SK-N-SH (cell line): ENCODE measurements around the gene ADAMTS14. TPM values are rescaled to one million over a fixed set of nuclear protein-coding genes. Genes with fewer than 3 reads are reported as not detected.

Experiments
- CTCF ChIA-PET: fragments of 300-600, 350-600 bp; formaldehyde crosslinking; extraction: SDS; loops from one replicate; lab custom pipeline; 2021; lab: Yijun Ruan, JAX
- POLR2A ChIA-PET: fragments of 350-600 bp; sonication (Branson Sonifier 250); formaldehyde crosslinking; extraction: SDS; loops from one replicate; lab custom pipeline; 2020; ENCODE audit warnings: antibody characterized with exemption, inconsistent platforms; lab: Yijun Ruan, JAX
- DNase-seq: peaks from one replicate; pipeline ENCODE4 v3.0.0; 2012
- H2AFZ ChIP-seq: fragments of 200-600 bp; sonication (generic); 2 replicates; pipeline ENCODE4 v1.8.1; 2016; ENCODE audit warnings: antibody characterized with exemption, mild to moderate bottlenecking, low read depth
- H3F3A ChIP-seq: fragments of 200-600 bp; sonication (generic); replicated peaks from 2 replicates; pipeline ENCODE3; 2016; ENCODE audit warnings: antibody characterized with exemption, mild to moderate bottlenecking; ENCODE audit not compliant: insufficient read depth
- H3K27ac ChIP-seq, 2 experiments: fragments of 200-500 bp in 1 of 2; fragments of 200-600 bp in 1 of 2; sonication (Bioruptor generic) in 1 of 2; sonication (generic), shearing (Covaris generic) in 1 of 2; 2 replicates each; pipeline versions ENCODE4 v1.5.1 to v1.6.1; 2014 to 2016; ENCODE audit warnings: low read depth in 2 of 2, inconsistent platforms in 1 of 2, low read length in 1 of 2, mild to moderate bottlenecking in 1 of 2, mixed read lengths in 1 of 2
- H3K27me3 ChIP-seq: fragments of 200-600 bp; sonication (generic), shearing (Covaris generic); 2 replicates; pipeline ENCODE4 v1.6.1; 2016; ENCODE audit warnings: mixed run types; ENCODE audit not compliant: insufficient read depth
- H3K36me3 ChIP-seq, 2 experiments: fragments of 200-500 bp in 1 of 2; fragments of 200-600 bp in 1 of 2; sonication (Bioruptor generic) in 1 of 2; sonication (generic) in 1 of 2; replicated peaks in 1 of 2; 2 replicates each; pipeline versions ENCODE3 to v1.5.1; 2014 to 2016; ENCODE audit warnings: low read length in 1 of 2, mild to moderate bottlenecking in 1 of 2; ENCODE audit not compliant: insufficient read depth in 2 of 2, control insufficient read depth in 1 of 2
- H3K4me1 ChIP-seq, 2 experiments: fragments of 200-500 bp in 1 of 2; fragments of 200-600 bp in 1 of 2; sonication (Bioruptor generic) in 1 of 2; sonication (generic), shearing (Covaris generic) in 1 of 2; 2 replicates each; pipeline versions ENCODE4 v1.5.1 to v1.6.1; 2014 to 2016; ENCODE audit warnings: low read depth in 1 of 2, low read length in 1 of 2, mixed run types in 1 of 2; ENCODE audit not compliant: insufficient read depth in 2 of 2, control insufficient read depth in 1 of 2
- H3K4me2 ChIP-seq: fragments of 200-600 bp; sonication (generic), shearing (Covaris generic); 2 replicates; pipeline ENCODE4 v1.6.1; 2017; ENCODE audit warnings: mixed run types
- H3K4me3 ChIP-seq, 2 experiments: fragments of 200-500 bp in 1 of 2; fragments of 200-600 bp in 1 of 2; sonication (Bioruptor generic) in 1 of 2; sonication (generic), shearing (Covaris generic) in 1 of 2; 2 replicates each; pipeline versions ENCODE4 v1.5.1 to v1.8.1; 2014 to 2016; ENCODE audit warnings: low read depth in 2 of 2, inconsistent platforms in 1 of 2, low read length in 1 of 2, mild to moderate bottlenecking in 1 of 2, mixed read lengths in 1 of 2, moderate library complexity in 1 of 2
- H3K79me2 ChIP-seq: fragments of 200-600 bp; sonication (generic); 2 replicates; pipeline ENCODE4 v1.8.1; 2017; ENCODE audit warnings: mild to moderate bottlenecking; ENCODE audit not compliant: insufficient read depth
- H3K9ac ChIP-seq: fragments of 200-600 bp; sonication (generic); 2 replicates; pipeline ENCODE4 v1.6.1; 2017; ENCODE audit warnings: mixed run types
- H3K9me2 ChIP-seq: fragments of 200-600 bp; sonication (generic); 2 replicates; pipeline ENCODE4 v1.6.1; 2017; ENCODE audit warnings: mixed run types
- H3K9me3 ChIP-seq: fragments of 200-600 bp; sonication (generic); 2 replicates; pipeline ENCODE4 v1.6.1; 2017; ENCODE audit warnings: mixed run types, mild to moderate bottlenecking, moderate library complexity
- H4K20me1 ChIP-seq: fragments of 200-600 bp; sonication (generic); 2 replicates; pipeline ENCODE4 v1.6.1; 2017; ENCODE audit warnings: mild to moderate bottlenecking, mixed run types; ENCODE audit not compliant: insufficient read depth
- ELF1 ChIP-seq: IDR thresholded peaks from 2 replicates; pipeline ENCODE4 v1.4.0; 2012
- EP300 ChIP-seq, 2 experiments: IDR thresholded peaks; 2 replicates each; pipeline versions ENCODE4 v1.4.0 to v1.6.1; 2012; ENCODE audit warnings: borderline replicate concordance in 1 of 2, low read depth in 1 of 2, low read length in 1 of 2
- EZH2phosphoT487 ChIP-seq: fragments of 200-600 bp; sonication (generic); IDR thresholded peaks from 2 replicates; pipeline ENCODE4 v1.6.1; 2017; ENCODE audit warnings: low read depth, mixed run types, mild to moderate bottlenecking, antibody characterized with exemption, moderate library complexity, borderline replicate concordance
- FOXJ3 ChIP-seq: sonication (generic); formaldehyde crosslinking; IDR thresholded peaks from 2 replicates; pipeline ENCODE4 v1.5.1; 2020; ENCODE audit warnings: mild to moderate bottlenecking, missing genetic modification reagents
- FOXM1 ChIP-seq: IDR thresholded peaks from 2 replicates; pipeline ENCODE4 v1.4.0; 2012; ENCODE audit warnings: low read depth, mild to moderate bottlenecking
- GABPA ChIP-seq: IDR thresholded peaks from 2 replicates; pipeline ENCODE4 v1.4.0; 2012; ENCODE audit warnings: low read depth, mild to moderate bottlenecking
- MXI1 ChIP-seq: IDR thresholded peaks from 2 replicates; pipeline ENCODE4 v1.6.1; 2012; ENCODE audit warnings: mild to moderate bottlenecking, low read depth, low read length, improper control_type of control experiment
- NRF1 ChIP-seq: IDR thresholded peaks from 2 replicates; pipeline ENCODE4 v1.6.1; 2012; ENCODE audit warnings: low read depth, mild to moderate bottlenecking, low read length
- RCOR1 ChIP-seq: fragments of 150-350 bp; IDR thresholded peaks from 2 replicates; pipeline ENCODE4 v1.6.1; 2017; ENCODE audit warnings: antibody characterized with exemption, low read length
- SMC3 ChIP-seq: IDR thresholded peaks from 2 replicates; pipeline ENCODE4 v1.6.1; 2012; ENCODE audit warnings: low read depth, low read length, improper control_type of control experiment
- YY1 ChIP-seq: IDR thresholded peaks from 2 replicates; pipeline ENCODE4 v1.4.0; 2012; ENCODE audit warnings: low read depth, mild to moderate bottlenecking
- WGBS: methylation state at CpG from one replicate; pipeline ENCODE4 v1.1.6; 2017; ENCODE audit warnings: low lambda C conversion rate; 5-methylcytosine and 5-hydroxymethylcytosine counted together
- polyA plus RNA-seq, 3 experiments: library from polyadenylated mRNA; depleted of rRNA; stranded (reverse); fragments of >200 nt; gene quantifications; 2 replicates each; pipeline ENCODE4 v1.2.3, GENCODE V29; 2012
- TF ChIP-seq, protein P1 (sequence below): IDR thresholded peaks from 2 replicates; pipeline ENCODE4 v1.4.0; 2012; ENCODE audit warnings: low read depth, borderline replicate concordance
- TF ChIP-seq, protein P2 (sequence below): fragments of 200-600 bp; sonication (generic); IDR thresholded peaks from 2 replicates; pipeline ENCODE4 v1.6.1; 2017; ENCODE audit warnings: antibody characterized with exemption, mild to moderate bottlenecking, moderate library complexity
- TF ChIP-seq, protein P3 (sequence below): IDR thresholded peaks from 2 replicates; pipeline ENCODE4; 2012
- TF ChIP-seq, protein P4 (sequence below): IDR thresholded peaks from 2 replicates; pipeline ENCODE4 v1.4.0; 2012; ENCODE audit warnings: low read depth

Gene ADAMTS14
- polyA plus RNA-seq, 1 of the 3 experiments (the other 2 are of a cell fraction): 1.1 TPM

DNA sequence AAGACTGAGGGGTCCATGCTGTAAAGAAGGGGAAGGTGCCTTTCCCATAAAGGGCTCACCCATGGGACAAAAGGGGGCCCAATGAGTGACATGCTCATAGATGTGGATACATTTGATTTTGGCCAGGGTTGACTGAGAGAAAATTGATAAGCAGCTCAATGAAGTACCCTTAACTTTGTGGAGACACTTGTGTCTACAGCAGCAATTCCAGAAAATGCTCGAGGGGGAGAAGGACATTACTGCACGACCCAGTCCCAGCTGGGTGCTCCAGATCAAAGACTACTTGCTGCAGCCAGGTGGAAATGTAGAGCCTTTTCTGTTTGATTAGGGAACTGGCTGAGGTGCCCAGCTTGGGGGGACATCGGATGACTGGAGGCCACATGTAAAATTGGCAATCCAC, 22.2 kb upstream of the ADAMTS14 start:
- H3K27ac ChIP-seq: no peak overlapping the region
- WGBS: 48% methylated on average over 2 of the region's 3 CpGs
- no peak overlapping the region for H2AFZ ChIP-seq
- H3F3A ChIP-seq: peaks cover 3% of the 10 kb centered on the region
- ChIA-PET CTCF (no interaction called here), POLR2A (no interaction called here)
- no peaks in the 10 kb centered on the region for H3K79me2 ChIP-seq
- H3K9me2 ChIP-seq: no peaks in the 10 kb centered on the region
- H3K9ac ChIP-seq: no peak overlapping the region
- H3K4me2 ChIP-seq: no peak overlapping the region
- H3K27me3 ChIP-seq: no peaks in the 10 kb centered on the region; the same call in 1 of the 2 replicates
- no peaks in the 10 kb centered on the region for H3K9me3 ChIP-seq
- H3K4me3 ChIP-seq: no peak overlapping the region
- TF ChIP-seq, protein P1, sequence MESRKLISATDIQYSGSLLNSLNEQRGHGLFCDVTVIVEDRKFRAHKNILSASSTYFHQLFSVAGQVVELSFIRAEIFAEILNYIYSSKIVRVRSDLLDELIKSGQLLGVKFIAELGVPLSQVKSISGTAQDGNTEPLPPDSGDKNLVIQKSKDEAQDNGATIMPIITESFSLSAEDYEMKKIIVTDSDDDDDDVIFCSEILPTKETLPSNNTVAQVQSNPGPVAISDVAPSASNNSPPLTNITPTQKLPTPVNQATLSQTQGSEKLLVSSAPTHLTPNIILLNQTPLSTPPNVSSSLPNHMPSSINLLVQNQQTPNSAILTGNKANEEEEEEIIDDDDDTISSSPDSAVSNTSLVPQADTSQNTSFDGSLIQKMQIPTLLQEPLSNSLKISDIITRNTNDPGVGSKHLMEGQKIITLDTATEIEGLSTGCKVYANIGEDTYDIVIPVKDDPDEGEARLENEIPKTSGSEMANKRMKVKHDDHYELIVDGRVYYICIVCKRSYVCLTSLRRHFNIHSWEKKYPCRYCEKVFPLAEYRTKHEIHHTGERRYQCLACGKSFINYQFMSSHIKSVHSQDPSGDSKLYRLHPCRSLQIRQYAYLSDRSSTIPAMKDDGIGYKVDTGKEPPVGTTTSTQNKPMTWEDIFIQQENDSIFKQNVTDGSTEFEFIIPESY: no peak
- TF ChIP-seq EZH2phosphoT487 (no peak), FOXM1 (no peak), SMC3 (no peak), RCOR1 (no peak), NRF1 (no peak), FOXJ3 (CRISPR knock-in tag) (no peak)
- H3K36me3 ChIP-seq: no peaks in the 10 kb centered on the region
- peaks cover 0 to 9% of the 10 kb centered on the region in 2 experiments; a peak in 1 of 4 replicates for H3K4me1 ChIP-seq
- H4K20me1 ChIP-seq: no peaks in the 10 kb centered on the region
- DNase-seq: no peak

DNA sequence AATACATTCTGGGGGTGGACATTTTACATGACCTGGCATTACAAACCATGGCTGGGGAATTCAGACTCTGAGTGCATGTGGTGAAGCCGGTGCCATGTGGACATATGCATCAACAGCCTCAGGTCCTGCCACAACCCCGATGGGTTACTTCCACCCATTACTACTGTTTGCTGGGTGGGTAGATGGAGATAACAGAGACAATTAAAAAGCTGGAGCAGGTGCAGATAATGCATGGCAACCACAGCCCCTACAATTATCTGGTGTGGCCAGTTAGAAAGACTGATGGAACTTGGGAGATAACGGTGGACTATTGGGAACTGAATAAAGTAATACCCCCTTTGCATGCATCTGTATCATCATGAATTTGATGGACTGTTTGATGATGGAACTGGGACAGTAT, 21.6 kb upstream of the ADAMTS14 start:
- peaks cover 6% of the 10 kb centered on the region for H3F3A ChIP-seq
- H3K4me3 ChIP-seq: no peak overlapping the region
- no peaks in the 10 kb centered on the region for H3K36me3 ChIP-seq
- DNase-seq: no peak
- no peak overlapping the region for H3K9ac ChIP-seq
- no peaks in the 10 kb centered on the region for H4K20me1 ChIP-seq
- no peaks in the 10 kb centered on the region for H3K9me3 ChIP-seq
- H3K4me2 ChIP-seq: no peak overlapping the region
- H3K9me2 ChIP-seq: no peaks in the 10 kb centered on the region
- ChIA-PET POLR2A (no interaction called here), CTCF (no interaction called here)
- H3K27me3 ChIP-seq: no peaks in the 10 kb centered on the region; the same call in 1 of the 2 replicates
- H2AFZ ChIP-seq: no peak overlapping the region
- H3K79me2 ChIP-seq: no peaks in the 10 kb centered on the region
- WGBS: 69% methylated on average over 3 of the region's 3 CpGs
- TF ChIP-seq YY1 (no peak), EP300 (IDR thresholded peaks at IDR 0.05; ENCODE audit: borderline replicate concordance in 1 of 2, low read depth in 1 of 2, low read length in 1 of 2) (no peak)
- peaks cover 0 to 9% of the 10 kb centered on the region in 2 experiments; a peak in 2 of 4 replicates for H3K4me1 ChIP-seq
- H3K27ac ChIP-seq: no peak overlapping the region

DNA sequence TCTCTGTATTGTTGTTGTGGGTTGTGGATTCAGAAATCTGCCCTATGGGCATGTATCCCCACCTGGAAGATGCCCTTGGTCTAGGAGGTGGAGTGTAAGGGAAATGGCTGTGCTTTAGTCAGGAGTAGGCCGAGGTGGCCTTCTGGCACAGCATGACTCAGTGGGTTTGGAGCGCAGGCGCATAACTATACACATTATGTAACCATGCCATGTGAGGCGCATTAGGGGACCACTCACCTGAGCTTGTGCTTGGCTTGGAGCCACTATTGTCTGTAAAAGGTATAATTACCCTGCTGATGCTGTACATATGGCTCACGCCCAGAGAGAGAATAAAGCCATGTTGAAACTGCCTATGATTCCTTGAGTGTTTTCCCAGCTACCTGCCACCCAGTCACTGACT, 20.6 kb upstream of the ADAMTS14 start:
- no peaks in the 10 kb centered on the region for H3K27me3 ChIP-seq
- DNase-seq: no peak
- peaks cover 5 to 9% of the 10 kb centered on the region in 2 experiments; a peak in 3 of 4 replicates for H3K4me1 ChIP-seq
- H4K20me1 ChIP-seq: no peaks in the 10 kb centered on the region
- H3K79me2 ChIP-seq: no peaks in the 10 kb centered on the region
- no peak overlapping the region for H3K4me2 ChIP-seq
- no peak overlapping the region for H3K4me3 ChIP-seq
- no peaks in the 10 kb centered on the region for H3K9me2 ChIP-seq
- WGBS: 90% methylated on average over 5 of the region's 5 CpGs
- H2AFZ ChIP-seq: no peak overlapping the region
- H3K9ac ChIP-seq: no peak overlapping the region
- H3K36me3 ChIP-seq: no peaks in the 10 kb centered on the region
- H3F3A ChIP-seq: peaks cover 13% of the 10 kb centered on the region
- H3K9me3 ChIP-seq: no peaks in the 10 kb centered on the region
- POLR2A ChIA-PET: no interaction called here
- H3K27ac ChIP-seq: no peak overlapping the region
- CTCF ChIA-PET: no interaction called here
- no peak for TF ChIP-seq MXI1
- no peak for TF ChIP-seq YY1
- TF ChIP-seq ELF1: no peak
- TF ChIP-seq, protein P1: no peak
- TF ChIP-seq, protein P2, sequence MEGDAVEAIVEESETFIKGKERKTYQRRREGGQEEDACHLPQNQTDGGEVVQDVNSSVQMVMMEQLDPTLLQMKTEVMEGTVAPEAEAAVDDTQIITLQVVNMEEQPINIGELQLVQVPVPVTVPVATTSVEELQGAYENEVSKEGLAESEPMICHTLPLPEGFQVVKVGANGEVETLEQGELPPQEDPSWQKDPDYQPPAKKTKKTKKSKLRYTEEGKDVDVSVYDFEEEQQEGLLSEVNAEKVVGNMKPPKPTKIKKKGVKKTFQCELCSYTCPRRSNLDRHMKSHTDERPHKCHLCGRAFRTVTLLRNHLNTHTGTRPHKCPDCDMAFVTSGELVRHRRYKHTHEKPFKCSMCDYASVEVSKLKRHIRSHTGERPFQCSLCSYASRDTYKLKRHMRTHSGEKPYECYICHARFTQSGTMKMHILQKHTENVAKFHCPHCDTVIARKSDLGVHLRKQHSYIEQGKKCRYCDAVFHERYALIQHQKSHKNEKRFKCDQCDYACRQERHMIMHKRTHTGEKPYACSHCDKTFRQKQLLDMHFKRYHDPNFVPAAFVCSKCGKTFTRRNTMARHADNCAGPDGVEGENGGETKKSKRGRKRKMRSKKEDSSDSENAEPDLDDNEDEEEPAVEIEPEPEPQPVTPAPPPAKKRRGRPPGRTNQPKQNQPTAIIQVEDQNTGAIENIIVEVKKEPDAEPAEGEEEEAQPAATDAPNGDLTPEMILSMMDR: no peak
- TF ChIP-seq, protein P3, sequence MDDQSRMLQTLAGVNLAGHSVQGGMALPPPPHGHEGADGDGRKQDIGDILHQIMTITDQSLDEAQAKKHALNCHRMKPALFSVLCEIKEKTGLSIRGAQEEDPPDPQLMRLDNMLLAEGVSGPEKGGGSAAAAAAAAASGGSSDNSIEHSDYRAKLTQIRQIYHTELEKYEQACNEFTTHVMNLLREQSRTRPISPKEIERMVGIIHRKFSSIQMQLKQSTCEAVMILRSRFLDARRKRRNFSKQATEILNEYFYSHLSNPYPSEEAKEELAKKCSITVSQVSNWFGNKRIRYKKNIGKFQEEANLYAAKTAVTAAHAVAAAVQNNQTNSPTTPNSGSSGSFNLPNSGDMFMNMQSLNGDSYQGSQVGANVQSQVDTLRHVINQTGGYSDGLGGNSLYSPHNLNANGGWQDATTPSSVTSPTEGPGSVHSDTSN: no peak
- TF ChIP-seq, protein P4, sequence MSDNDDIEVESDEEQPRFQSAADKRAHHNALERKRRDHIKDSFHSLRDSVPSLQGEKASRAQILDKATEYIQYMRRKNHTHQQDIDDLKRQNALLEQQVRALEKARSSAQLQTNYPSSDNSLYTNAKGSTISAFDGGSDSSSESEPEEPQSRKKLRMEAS: no peak
- no peak for TF ChIP-seq FOXJ3 (CRISPR knock-in tag)
- TF ChIP-seq GABPA: no peak
